HepG2 (cell line): ENCODE data around the gene ANKS1B.

Experiments used
- CREB1 ChIP-seq, 2 experiments: fragments of 450-650 bp in 1 of 2; IDR thresholded peaks; 2 replicates each; pipeline ENCODE4 v1.6.1; 2016 to 2017; ENCODE audit warnings: control low read depth in 1 of 2, mild to moderate bottlenecking in 1 of 2, missing compliant biosample characterization in 1 of 2, missing genetic modification characterization in 1 of 2
- ONECUT2 ChIP-seq: sonication (generic); formaldehyde crosslinking; IDR thresholded peaks from 2 replicates; pipeline ENCODE4 v1.4.0; 2020; ENCODE audit warnings: missing genetic modification reagents
- POLR2A ChIP-seq, 2 experiments: IDR thresholded peaks; 2 replicates each; pipeline ENCODE4 v1.6.1; 2011; ENCODE audit warnings: low read depth in 2 of 2, low read length in 2 of 2, mild to moderate bottlenecking in 1 of 2, moderate library complexity in 1 of 2; ENCODE audit not compliant: insufficient read depth in 1 of 2
- TAF1 ChIP-seq: sonication (generic); formaldehyde crosslinking; IDR thresholded peaks from 2 replicates; pipeline ENCODE4 v1.4.0; 2020; ENCODE audit warnings: missing genetic modification reagents
- ZNF468 ChIP-seq: sonication (generic); formaldehyde crosslinking; IDR thresholded peaks from 2 replicates; pipeline ENCODE4 v1.8.0; 2022; ENCODE audit warnings: mild to moderate bottlenecking, moderate library complexity, missing genetic modification reagents
- TF ChIP-seq, protein P1 (sequence below): sonication (generic); formaldehyde crosslinking; IDR thresholded peaks from 2 replicates; pipeline ENCODE4 v1.5.0; 2020; ENCODE audit warnings: mild to moderate bottlenecking, missing genetic modification reagents, moderate library complexity
- TF ChIP-seq, protein P2 (sequence below): sonication (generic); formaldehyde crosslinking; conservative IDR thresholded peaks from 2 replicates; pipeline ENCODE4 v1.5.0; 2020; ENCODE audit warnings: missing genetic modification reagents
- TF ChIP-seq, protein P3 (sequence below): IDR thresholded peaks from 2 replicates; pipeline ENCODE4 v1.6.1; 2016

DNA sequence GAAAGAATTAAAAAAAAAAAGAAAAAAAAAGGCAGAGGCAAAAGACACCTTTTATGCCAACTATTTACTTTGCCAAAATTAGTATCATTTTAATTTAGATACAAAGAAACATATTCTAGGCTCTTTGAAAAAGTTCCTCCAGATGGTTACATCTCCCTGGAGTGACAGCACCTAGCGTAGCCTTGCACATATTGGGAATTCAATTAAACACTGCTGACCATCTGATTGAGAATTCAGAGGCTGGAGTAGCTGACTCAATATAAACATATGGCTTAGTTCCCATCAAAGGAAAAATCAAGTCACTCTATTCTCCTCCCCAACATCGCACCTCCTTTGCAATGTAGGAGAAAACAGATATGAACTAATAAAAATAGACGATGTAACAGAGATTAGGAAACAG, 36.4 kb downstream of the ANKS1B start:
- no peak for TF ChIP-seq ONECUT2 (CRISPR knock-in tag)
- TF ChIP-seq, protein P1, sequence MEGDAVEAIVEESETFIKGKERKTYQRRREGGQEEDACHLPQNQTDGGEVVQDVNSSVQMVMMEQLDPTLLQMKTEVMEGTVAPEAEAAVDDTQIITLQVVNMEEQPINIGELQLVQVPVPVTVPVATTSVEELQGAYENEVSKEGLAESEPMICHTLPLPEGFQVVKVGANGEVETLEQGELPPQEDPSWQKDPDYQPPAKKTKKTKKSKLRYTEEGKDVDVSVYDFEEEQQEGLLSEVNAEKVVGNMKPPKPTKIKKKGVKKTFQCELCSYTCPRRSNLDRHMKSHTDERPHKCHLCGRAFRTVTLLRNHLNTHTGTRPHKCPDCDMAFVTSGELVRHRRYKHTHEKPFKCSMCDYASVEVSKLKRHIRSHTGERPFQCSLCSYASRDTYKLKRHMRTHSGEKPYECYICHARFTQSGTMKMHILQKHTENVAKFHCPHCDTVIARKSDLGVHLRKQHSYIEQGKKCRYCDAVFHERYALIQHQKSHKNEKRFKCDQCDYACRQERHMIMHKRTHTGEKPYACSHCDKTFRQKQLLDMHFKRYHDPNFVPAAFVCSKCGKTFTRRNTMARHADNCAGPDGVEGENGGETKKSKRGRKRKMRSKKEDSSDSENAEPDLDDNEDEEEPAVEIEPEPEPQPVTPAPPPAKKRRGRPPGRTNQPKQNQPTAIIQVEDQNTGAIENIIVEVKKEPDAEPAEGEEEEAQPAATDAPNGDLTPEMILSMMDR (CRISPR knock-in tag): no peak
- TF ChIP-seq POLR2A (IDR thresholded peaks at IDR 0.05; ENCODE audit: insufficient read depth in 1 of 2, low read depth in 2 of 2, low read length in 2 of 2): no peak
- TF ChIP-seq TAF1 (CRISPR knock-in tag): no peak
- TF ChIP-seq, protein P2, sequence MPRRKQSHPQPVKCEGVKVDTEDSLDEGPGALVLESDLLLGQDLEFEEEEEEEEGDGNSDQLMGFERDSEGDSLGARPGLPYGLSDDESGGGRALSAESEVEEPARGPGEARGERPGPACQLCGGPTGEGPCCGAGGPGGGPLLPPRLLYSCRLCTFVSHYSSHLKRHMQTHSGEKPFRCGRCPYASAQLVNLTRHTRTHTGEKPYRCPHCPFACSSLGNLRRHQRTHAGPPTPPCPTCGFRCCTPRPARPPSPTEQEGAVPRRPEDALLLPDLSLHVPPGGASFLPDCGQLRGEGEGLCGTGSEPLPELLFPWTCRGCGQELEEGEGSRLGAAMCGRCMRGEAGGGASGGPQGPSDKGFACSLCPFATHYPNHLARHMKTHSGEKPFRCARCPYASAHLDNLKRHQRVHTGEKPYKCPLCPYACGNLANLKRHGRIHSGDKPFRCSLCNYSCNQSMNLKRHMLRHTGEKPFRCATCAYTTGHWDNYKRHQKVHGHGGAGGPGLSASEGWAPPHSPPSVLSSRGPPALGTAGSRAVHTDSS: no peak
- no peak for TF ChIP-seq CREB1 (IDR thresholded peaks at IDR 0.05)
- TF ChIP-seq CREB1 (CRISPR knock-in tag; IDR thresholded peaks at IDR 0.05): no peak
- TF ChIP-seq ZNF468: no peak
- TF ChIP-seq, protein P3, sequence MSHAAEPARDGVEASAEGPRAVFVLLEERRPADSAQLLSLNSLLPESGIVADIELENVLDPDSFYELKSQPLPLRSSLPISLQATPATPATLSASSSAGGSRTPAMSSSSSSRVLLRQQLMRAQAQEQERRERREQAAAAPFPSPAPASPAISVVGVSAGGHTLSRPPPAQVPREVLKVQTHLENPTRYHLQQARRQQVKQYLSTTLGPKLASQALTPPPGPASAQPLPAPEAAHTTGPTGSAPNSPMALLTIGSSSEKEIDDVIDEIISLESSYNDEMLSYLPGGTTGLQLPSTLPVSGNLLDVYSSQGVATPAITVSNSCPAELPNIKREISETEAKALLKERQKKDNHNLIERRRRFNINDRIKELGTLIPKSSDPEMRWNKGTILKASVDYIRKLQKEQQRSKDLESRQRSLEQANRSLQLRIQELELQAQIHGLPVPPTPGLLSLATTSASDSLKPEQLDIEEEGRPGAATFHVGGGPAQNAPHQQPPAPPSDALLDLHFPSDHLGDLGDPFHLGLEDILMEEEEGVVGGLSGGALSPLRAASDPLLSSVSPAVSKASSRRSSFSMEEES: no peak
